Pericardium fibroblast (primary cell): Measurements from ENCODE around the gene DNAJC11. TPM values are rescaled to one million over a fixed set of nuclear protein-coding genes. Genes with fewer than 3 reads are reported as not detected.

ENCODE experiments used
- total RNA-seq: library from RNA; depleted of rRNA; stranded (reverse); fragments of >200 nt; gene quantifications from 2 replicates; pipeline ENCODE4 v1.2.3, GENCODE V29; 2015

The DNAJC11 gene
- total RNA-seq = 14.0 and 25.4 TPM in 2 replicates

GRCh38 chr1:6701437-6702153, at the start of gene DNAJC11:
TSS of gene DNAJC11 (minus strand) at chr1:6701816. CDS start at chr1:6701800, 16 bp downstream.

DNA sequence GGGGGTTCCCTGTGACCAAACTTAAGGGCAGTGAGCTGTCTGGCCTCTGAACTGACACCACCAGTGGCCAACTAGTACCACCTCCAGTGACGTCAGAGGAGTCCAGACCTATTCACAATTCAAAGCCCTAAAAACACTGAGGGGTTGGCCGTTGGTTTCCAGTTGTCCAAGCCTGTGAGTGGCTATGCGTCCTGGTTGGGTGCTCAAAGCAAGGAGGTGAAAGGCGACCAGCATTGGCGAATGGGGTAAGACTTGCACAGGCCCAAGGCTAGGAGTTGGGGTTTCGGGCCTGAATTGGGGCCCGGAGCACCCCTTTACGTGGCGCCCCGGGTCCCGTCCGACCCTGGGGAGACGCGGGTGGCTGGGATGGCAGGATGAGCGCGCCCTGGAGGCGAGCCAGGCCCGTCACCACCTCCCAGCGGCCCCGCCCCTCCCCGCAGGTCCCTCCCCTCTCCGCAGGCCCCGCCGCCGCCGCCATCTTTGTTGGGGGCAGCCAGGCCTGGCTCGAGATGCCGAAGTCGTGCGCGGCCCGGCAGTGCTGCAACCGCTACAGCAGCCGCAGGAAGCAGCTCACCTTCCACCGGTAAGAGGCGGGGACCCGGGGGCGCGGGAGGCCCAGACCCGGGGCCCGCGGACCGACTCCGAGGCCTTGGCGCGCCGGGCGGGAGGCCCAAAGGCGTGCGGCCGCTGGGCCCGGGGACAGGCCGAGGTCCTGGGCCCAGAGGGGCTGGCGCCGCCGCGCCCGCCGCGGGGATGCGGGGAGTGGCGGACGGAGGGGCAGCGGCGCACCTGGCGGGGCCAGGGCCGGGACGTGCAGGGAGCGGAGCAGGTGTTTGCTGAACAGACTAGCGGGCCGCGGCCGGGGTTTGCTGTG, 76.7 kb downstream of the DNAJC11 start, which contains the start of gene THAP3:
Gene THAP3 (plus strand): TSS at position 159 of the 874 bp plus-strand sequence. CDS start 351 bp downstream, at position 510.

GRCh38 chr1:6613361-6614018, 88.1 kb downstream of the DNAJC11 start, which contains the start of gene PHF13:
TSS of gene PHF13 (plus strand) at chr1:6613731. CDS start at chr1:6614067, 336 bp downstream.

GRCh38 chr1:6602669-6603237, 98.9 kb downstream of the DNAJC11 start, which contains the start of gene KLHL21:
TSS of gene KLHL21 (minus strand) at chr1:6602869. CDS start at chr1:6602817, 52 bp downstream.

Other genes with a start within 250 kb of the DNAJC11 start
- 4.6 and 10.7 TPM in 2 replicates for gene TNFRSF25, start 235.6 kb downstream of the DNAJC11 start, total RNA-seq
- gene PLEKHG5, start 210.1 kb downstream of the DNAJC11 start, total RNA-seq = 4.1 and 8.0 TPM in 2 replicates
- gene NOL9, start 147.3 kb downstream of the DNAJC11 start, total RNA-seq = 11.7 and 13.8 TPM in 2 replicates
- gene TAS1R1, start 146.5 kb downstream of the DNAJC11 start, total RNA-seq = 0.17 TPM in 1 of 2 replicates, not detected in the other
- 9.1 and 9.3 TPM in 2 replicates for gene ZBTB48, start 121.8 kb downstream of the DNAJC11 start, total RNA-seq
- gene KLHL21, start 98.9 kb downstream of the DNAJC11 start, total RNA-seq = 38.4 and 52.8 TPM in 2 replicates
- gene PHF13, start 88.1 kb downstream of the DNAJC11 start, total RNA-seq = 7.5 and 20.0 TPM in 2 replicates
- 16.8 and 19.3 TPM in 2 replicates for gene THAP3, start 76.9 kb downstream of the DNAJC11 start, total RNA-seq
- gene CAMTA1, start 83.6 kb upstream of the DNAJC11 start, total RNA-seq = 73.2 and 84.9 TPM in 2 replicates